NCI-H146 treated with DMSO at 0.1 percent for 48 hours (cell line): ENCODE measurements around the gene PKHD1.
"Not testable (repeated sequence)": the region's sequence is repeated elsewhere in the genome, so short reads cannot be mapped to it uniquely, and the experiment has no call there.

Experiments
- DNase-seq: peaks from one replicate; lab custom pipeline; 2025; ENCODE audit not compliant: unreplicated experiment; lab: John Stamatoyannopoulos, UW

PKHD1 gene

GRCh38 chr6:51857134-51857533 lies 230.3 kb downstream of the PKHD1 start:
- DNase-seq: no peak

- no peak for DNase-seq
Observed at GRCh38 chr6:51856508-51856907, 230.9 kb downstream of the PKHD1 start.

DNA sequence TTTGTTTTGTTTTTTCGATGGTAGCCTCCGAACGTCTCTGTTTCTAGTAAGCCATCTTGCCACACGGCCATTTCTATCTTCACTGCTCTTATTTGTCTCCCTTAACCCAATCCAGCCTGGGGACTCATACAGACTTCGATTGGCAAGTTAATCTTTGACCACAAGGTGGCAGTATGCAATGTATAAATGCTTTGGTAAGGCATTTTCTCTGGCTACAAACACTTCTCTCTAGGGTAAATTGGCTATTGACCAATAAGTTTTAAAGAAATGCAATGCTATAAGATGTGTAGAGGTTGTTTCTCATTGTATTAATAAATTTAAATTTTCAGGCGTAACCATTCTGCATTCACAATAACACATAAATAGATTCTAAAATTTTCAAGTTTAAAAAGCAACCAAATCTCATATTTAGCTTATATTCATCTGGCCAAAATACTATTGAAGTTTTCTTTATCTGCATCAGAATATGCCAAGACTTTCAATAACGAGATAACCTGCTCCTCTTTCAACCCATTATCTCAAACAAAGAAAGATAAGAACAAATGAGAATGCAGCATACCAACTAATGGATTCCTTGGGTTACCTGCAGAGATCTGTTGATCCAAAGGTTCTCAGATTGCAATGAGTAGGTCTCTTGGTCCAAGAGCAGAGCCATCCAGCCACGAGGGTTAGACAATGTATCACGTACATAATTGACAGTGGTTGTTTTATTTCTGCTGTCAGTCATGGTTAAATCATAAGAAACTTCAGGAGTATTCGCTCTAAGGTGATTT lies 231.9 kb downstream of the PKHD1 start:
- peak; percentile 72 for DNase-seq

GRCh38 chr6:51854876-51855275 lies 232.5 kb downstream of the PKHD1 start:
- no peak for DNase-seq

- no peak for DNase-seq
Observed at GRCh38 chr6:51854347-51854746, 233.1 kb downstream of the PKHD1 start.

DNA sequence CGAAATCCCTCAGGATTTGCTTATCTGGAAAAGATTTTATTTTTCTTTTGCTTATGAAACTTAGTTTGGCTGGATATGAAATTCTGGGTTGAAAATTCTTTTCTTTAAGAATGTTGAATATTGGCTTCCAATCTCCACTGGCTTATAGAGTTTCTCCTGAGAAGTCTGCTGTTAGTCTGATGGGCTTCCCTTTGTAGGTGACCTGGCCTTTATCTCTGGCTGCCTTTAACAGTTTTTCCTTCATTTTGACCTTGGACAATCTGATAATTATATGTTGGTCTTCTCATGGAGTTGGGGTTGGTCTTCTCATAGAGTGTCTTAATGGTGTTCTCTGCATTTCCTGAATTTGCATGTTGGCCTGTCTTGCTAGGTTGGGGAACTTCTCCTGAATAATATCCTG lies 234.3 kb downstream of the PKHD1 start:
- DNase-seq: not testable (repeated sequence)

DNA sequence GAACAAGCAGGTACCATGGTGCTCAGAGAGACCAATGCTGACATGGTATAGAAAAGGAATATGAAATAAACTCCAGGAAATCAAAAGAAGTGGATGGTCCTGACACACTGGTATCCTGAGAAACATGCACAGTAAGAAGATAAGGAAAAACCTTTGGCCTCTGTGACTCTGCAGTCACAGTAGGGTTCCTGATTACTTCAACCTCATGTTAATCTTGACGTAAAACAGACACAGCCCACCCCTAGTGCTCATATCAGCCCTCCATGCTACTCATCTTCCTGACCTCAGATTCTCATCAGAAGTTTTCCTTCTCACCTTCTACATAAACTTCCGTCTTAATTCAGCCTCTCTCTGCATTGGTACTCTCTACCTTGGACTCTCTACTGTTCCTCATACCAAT lies 240.9 kb downstream of the PKHD1 start:
- DNase-seq: no peak

- peak; percentile 33 for DNase-seq
Observed at GRCh38 chr6:51844336-51844735, 243.1 kb downstream of the PKHD1 start.

GRCh38 chr6:51843456-51844056 lies 243.9 kb downstream of the PKHD1 start:
- DNase-seq: no peak

DNA sequence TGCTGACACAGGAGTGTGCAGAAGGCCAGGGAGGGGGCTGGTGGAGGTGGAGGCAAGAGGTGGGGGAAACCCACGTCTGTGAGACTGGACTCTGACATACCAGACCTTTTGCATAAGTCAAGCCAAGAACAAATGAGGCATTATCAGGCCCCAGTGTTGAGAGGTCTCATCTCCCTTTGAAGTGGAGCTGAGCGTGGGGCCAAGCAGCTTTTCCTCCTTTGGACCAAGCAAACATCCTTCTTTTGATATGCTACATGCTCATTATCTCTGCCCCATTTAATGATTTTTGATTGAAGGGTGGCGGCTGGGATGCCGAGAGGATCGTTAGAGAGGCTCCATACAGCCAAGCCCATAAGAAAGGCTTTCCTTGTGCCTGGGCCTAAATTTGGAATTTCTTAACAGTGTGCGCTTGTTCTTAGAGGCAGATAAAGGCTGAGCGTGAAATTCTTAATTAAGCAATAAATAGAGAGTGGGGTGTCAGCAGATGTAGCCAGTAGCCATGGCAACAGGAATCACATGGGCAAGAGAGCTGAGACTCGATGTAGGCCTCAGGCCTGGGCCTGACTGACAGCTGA lies 244.5 kb downstream of the PKHD1 start:
- DNase-seq: peak; percentile 72

GRCh38 chr6:51842061-51842803 lies 245.2 kb downstream of the PKHD1 start:
- DNase-seq: peak; percentile 74

GRCh38 chr6:51841626-51842025 lies 245.8 kb downstream of the PKHD1 start:
- no peak for DNase-seq

DNA sequence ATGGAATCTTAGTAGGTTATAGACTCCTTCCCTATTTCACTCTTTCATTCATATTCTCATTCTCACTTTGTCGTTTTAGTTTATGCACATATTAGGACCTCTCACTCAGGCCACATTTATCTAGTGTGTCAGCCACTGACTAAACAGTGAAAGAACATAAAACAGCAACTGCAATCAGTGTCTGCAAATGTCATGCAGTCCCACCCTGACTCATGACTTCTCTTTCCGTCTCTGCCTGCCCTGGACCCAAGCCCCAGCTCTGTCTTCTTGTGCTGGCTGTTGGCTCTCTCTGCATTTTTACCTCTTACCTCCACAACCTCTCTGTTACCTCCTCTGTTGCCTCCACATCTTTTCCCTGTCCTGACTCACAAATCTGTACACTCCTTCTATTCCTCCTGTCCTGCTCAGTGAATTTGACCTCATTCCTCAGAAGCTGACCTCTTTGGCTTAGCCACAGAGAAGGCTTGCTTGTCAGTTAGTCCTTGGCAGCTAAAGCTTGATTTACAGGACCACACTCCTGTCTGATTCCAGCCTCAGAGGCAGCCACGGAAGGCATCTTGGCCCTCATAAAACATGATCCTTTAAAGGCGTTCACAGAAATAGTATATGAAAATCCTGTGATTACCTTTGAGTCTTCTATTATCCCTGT lies 247.6 kb downstream of the PKHD1 start:
- DNase-seq: no peak

DNA sequence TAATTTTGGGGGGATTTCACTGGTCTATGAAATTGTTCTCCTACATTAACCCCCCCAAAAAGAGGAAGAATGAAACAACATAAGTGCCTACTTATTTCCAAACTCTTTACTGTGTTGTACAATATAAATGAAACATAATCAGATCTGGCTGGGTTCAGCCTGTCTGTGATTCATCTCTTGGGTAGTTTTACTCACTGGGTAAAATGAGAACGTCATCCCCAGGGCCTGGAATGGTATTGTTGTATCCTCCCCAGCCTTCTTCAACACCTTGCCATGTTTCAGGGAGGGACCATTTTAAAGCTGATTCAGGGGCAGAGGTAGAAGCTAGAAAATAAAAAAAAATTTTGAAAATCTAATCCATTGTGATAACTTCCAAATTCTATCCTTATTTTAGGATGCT lies 256.7 kb downstream of the PKHD1 start:
- DNase-seq: no peak

DNA sequence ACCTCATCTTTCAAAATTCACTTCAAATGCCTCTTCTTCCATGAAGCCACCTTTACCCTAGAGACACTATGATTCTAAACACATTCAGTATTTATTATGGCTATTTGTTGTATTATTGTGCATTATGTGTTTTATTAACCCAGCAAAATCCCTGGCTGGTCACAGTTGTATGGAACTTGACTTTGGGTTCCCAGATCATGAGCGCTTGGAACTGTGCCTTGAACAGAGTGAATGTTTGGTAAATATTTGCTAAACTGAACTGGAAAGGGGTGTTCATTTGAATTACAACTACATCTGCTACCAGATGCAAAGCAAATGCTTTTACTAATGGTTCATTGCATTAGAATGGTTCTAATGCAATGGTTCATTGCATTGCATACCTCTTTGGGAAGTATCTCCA lies 259.8 kb downstream of the PKHD1 start:
- DNase-seq: no peak

- no peak for DNase-seq
Observed at GRCh38 chr6:51824940-51825339, 262.5 kb downstream of the PKHD1 start.

GRCh38 chr6:51820555-51820954 lies 266.9 kb downstream of the PKHD1 start:
- no peak for DNase-seq

- no peak for DNase-seq
Observed at GRCh38 chr6:51818520-51819022, 268.8 kb downstream of the PKHD1 start.

- peak; percentile 13 for DNase-seq
Observed at GRCh38 chr6:51817832-51818231, 269.6 kb downstream of the PKHD1 start.

DNA sequence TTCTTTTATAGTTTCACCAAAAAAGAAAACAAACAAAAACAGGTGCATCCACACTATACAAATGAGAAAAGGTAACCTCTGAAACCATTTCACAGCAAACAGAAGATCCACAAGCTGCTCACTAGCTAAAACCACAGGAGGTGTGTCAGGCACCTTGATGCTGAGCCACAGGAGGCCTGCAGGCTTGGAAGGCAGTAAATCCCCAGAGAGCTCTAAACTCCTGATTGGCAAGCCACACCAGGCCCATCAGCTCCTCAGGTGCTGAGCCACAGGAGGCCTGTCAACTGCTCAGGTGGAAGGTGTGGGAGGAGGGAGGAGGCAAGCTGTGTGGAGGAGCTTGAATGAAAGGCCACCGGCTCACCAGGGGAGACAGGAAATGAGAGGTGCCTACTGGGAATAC lies 273.0 kb downstream of the PKHD1 start:
- peak; percentile 91 for DNase-seq

GRCh38 chr6:51813904-51814303 lies 273.5 kb downstream of the PKHD1 start:
- DNase-seq: no peak
